Omental fat pad (tissue), 4 donors: ENCODE measurements around the gene TRIO. TPM values are rescaled to one million over a fixed set of nuclear protein-coding genes. Genes with fewer than 3 reads are reported as not detected.
"Not testable (repeated sequence)": the region's sequence is repeated elsewhere in the genome, so short reads cannot be mapped to it uniquely, and the experiment has no call there.

Experiments
- ATAC-seq: fragments of 150-250 bp; one replicate; pipeline ENCODE4 v1.9.1; 2016; ENCODE audit warnings: mild to moderate bottlenecking, moderate library complexity; ENCODE audit not compliant: low FRiP score
- DNase-seq: peaks from one replicate; pipeline ENCODE4 v3.0.0-alpha.2; 2019; ENCODE audit warnings: low spot score
- CTCF ChIP-seq, 3 donors: fragments of 450-650 bp; IDR thresholded peaks; one replicate each; pipeline ENCODE4 v1.5.1; 2016 to 2017; ENCODE audit warnings: antibody characterized with exemption in 3 of 3, mild to moderate bottlenecking in 3 of 3, moderate library complexity in 2 of 3
- total RNA-seq, 4 donors: library from RNA; depleted of rRNA; stranded (reverse); fragments of >200 nt; gene quantifications; one replicate each; pipeline ENCODE4 v1.1.0, GENCODE V29; 2016

The TRIO gene
- total RNA-seq, 4 donors from 2014 or later, result 125 to 370 (median 193) TPM

- TF ChIP-seq CTCF (IDR thresholded peaks at IDR 0.05), result no peak
- peak; percentile 75 for ATAC-seq
- no peak for DNase-seq
Observed at GRCh38 chr5:14204785-14205321, 61.7 kb downstream of the TRIO start.

- ATAC-seq, result no peak
- DNase-seq, result no peak
- no peak for TF ChIP-seq CTCF (IDR thresholded peaks at IDR 0.05)
Observed at GRCh38 chr5:14206028-14206725, 63.0 kb downstream of the TRIO start.

- not testable (repeated sequence) for DNase-seq, ATAC-seq
Observed at GRCh38 chr5:14207428-14207827, 64.3 kb downstream of the TRIO start.

GRCh38 chr5:14208071-14209021 lies 65.2 kb downstream of the TRIO start:
- no peak for TF ChIP-seq CTCF (IDR thresholded peaks at IDR 0.05)
- DNase-seq (no peak), ATAC-seq (no peak)

GRCh38 chr5:14209222-14209822 lies 66.2 kb downstream of the TRIO start:
- TF ChIP-seq CTCF (IDR thresholded peaks at IDR 0.05), result no peak
- ATAC-seq (no peak), DNase-seq (no peak)

GRCh38 chr5:14209836-14210235 lies 66.7 kb downstream of the TRIO start:
- ATAC-seq, result no peak
- DNase-seq, result no peak
- TF ChIP-seq CTCF (IDR thresholded peaks at IDR 0.05), result no peak

GRCh38 chr5:14210729-14211128 lies 67.6 kb downstream of the TRIO start:
- DNase-seq, result no peak
- no peak for TF ChIP-seq CTCF (IDR thresholded peaks at IDR 0.05)
- ATAC-seq, result no peak
